ENCODE data around the gene CLIC5. TPM values are rescaled to one million over a fixed set of nuclear protein-coding genes. Genes with fewer than 3 reads are reported as not detected.

The CLIC5 gene
- total and polyA plus RNA-seq, 2 of the 8 experiments (the other 6 are each of a cell fraction or from before 2014, with no cell fraction given) = 0.12 to 0.15 TPM

DNA sequence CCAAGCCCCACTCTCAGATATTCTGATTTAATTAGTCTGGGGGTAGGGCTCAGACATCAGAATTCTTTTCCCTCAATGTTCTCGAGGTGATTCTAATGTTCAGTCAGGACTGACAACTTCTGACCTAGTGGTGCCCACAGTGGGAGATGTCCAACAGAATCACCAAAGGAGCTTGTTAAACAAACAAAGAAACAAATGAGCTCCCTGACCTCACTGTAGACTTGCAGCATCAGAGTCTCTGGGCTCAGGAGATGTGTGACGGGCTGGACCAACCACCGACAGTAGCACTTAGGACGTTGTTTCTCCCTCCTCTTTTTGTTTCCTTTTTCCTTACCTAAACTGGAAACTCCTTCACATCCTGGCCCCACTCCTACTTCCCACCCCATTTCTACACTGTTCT, 49.3 kb downstream of the CLIC5 start:
- H2BK15ac ChIP-seq (ENCODE audit: low read length) = no peak overlapping the region
- FAIRE-seq = no peak
- H2BK20ac ChIP-seq (ENCODE audit: low read length) = no peak overlapping the region
- H2BK120ac ChIP-seq (replicated peaks; ENCODE audit: low read depth, low read length) = no peak overlapping the region
- CTCF ChIA-PET (ENCODE audit: partially characterized antibody) = interaction anchor here (1.0 to 2.1 kb wide), 5 partner anchors 10 to 44 kb away, joined by 3 to 7 read pairs (median 4); no protein-coding TSS in a partner anchor
- H2BK5ac ChIP-seq (ENCODE audit: low read depth, low read length) = no peak overlapping the region
- H3K27ac ChIP-seq (ENCODE audit: low read depth, low read length) = no peak overlapping the region
- H3K56ac ChIP-seq (replicated peaks; ENCODE audit: insufficient read length, low read depth, low read length) = no peak overlapping the region
- no peak overlapping the region for H4K5ac ChIP-seq (ENCODE audit: insufficient read length, low read depth, low read length)
- H3K23me2 ChIP-seq (ENCODE audit: low read depth, low read length) = no peaks in the 10 kb centered on the region
- no peak overlapping the region for H3K4me3 ChIP-seq (ENCODE audit: extremely low read depth in 1 of 4, insufficient read depth in 2 of 4, low read depth in 3 of 4, low read length in 4 of 4)
- no peak overlapping the region for H3K9ac ChIP-seq (replicated peaks in 1 of 4; ENCODE audit: extremely low read depth in 1 of 4, low read depth in 3 of 4, low read length in 3 of 4)
- H3K79me1 ChIP-seq (ENCODE audit: low read depth, low read length) = no peaks in the 10 kb centered on the region
- no peak overlapping the region for H4K91ac ChIP-seq (replicated peaks; ENCODE audit: insufficient read length, low read length)
- H3K18ac ChIP-seq (ENCODE audit: extremely low read depth, low read length) = no peak overlapping the region
- POLR2A ChIA-PET (ENCODE audit: partially characterized antibody) = no interaction called here
- no peak overlapping the region for H2AFZ ChIP-seq (ENCODE audit: low read length)
- 89% methylated on average over 4 of the region's 4 CpGs; no CpG with 5 or more reads in 1 of the 2 experiments for WGBS, 2 experiments (ENCODE audit: extremely low coverage in 1 of 2, insufficient coverage in 1 of 2, insufficient read length in 1 of 2, insufficient replicate concordance in 2 of 2, low coverage in 1 of 2, low lambda C conversion rate in 2 of 2, missing lambda C conversion rate in 1 of 2)
- no peak overlapping the region for H2BK12ac ChIP-seq (ENCODE audit: low read depth, low read length)
- H3K4me1 ChIP-seq (replicated peaks in 1 of 4; ENCODE audit: control insufficient read depth in 3 of 4, insufficient read depth in 4 of 4, low read length in 3 of 4) = peaks cover 0 to 3% (median 0%) of the 10 kb centered on the region in 4 experiments; a peak in 2 of 7 replicates
- H2AK5ac ChIP-seq (ENCODE audit: low read depth, low read length) = no peak overlapping the region
- peaks cover 0 to 6% of the 10 kb centered on the region in 2 experiments; a peak in 1 of 4 replicates for H3K9me3 ChIP-seq (ENCODE audit: insufficient read depth in 2 of 2, low read depth in 1 of 2, low read length in 1 of 2)
- no peaks in the 10 kb centered on the region for H3K36me3 ChIP-seq (ENCODE audit: control insufficient read depth in 2 of 4, insufficient read depth in 4 of 4, low read length in 3 of 4)
- no peaks in the 10 kb centered on the region; a peak in 1 of 7 replicates for H3K27me3 ChIP-seq (replicated peaks in 1 of 4; ENCODE audit: control insufficient read depth in 3 of 4, extremely low read depth in 1 of 4, insufficient read depth in 3 of 4, low read length in 3 of 4)
- no peaks in the 10 kb centered on the region for H3K79me2 ChIP-seq (ENCODE audit: control insufficient read depth in 1 of 2, insufficient read depth in 2 of 2, low read length in 2 of 2)
- H3K4me2 ChIP-seq (ENCODE audit: insufficient read depth in 1 of 2, low read depth in 2 of 2, low read length in 2 of 2) = no peak overlapping the region
- no peak for DNase-seq (ENCODE audit: low read depth in 1 of 2, low spot score in 2 of 2)
- H4K20me1 ChIP-seq (replicated peaks in 1 of 2; ENCODE audit: control insufficient read depth in 1 of 2, insufficient read depth in 2 of 2, low read length in 2 of 2) = no peaks in the 10 kb centered on the region
- no peak overlapping the region for H3K23ac ChIP-seq (ENCODE audit: insufficient read length)
- H4K8ac ChIP-seq (ENCODE audit: extremely low read depth, insufficient read depth, low read length) = no peak overlapping the region
- H3K14ac ChIP-seq (ENCODE audit: insufficient read length) = no peak overlapping the region
- H3K4ac ChIP-seq (replicated peaks; ENCODE audit: insufficient read length, low read depth, low read length) = no peak overlapping the region
- TF ChIP-seq KDM1A (IDR thresholded peaks at IDR 0.05; ENCODE audit: borderline replicate concordance, low read length) (no peak), CTBP2 (IDR thresholded peaks at IDR 0.05; ENCODE audit: borderline replicate concordance, insufficient read depth, insufficient read length, low read length) (no peak)

All from H1 (cell line).